Spleen (tissue), 7 donors: ENCODE results near the gene OR9G4.

ENCODE experiments used
- POLR2A ChIP-seq, 3 donors: fragments of 450-650 bp; IDR thresholded peaks; one replicate each; pipeline ENCODE4 v1.5.1; 2017; ENCODE audit warnings: antibody characterized with exemption in 3 of 3, mild to moderate bottlenecking in 1 of 3
- POLR2AphosphoS5 ChIP-seq, 3 donors: sonication (generic); formaldehyde crosslinking; IDR thresholded peaks; one replicate each; pipeline ENCODE4 v1.5.1; 2017; ENCODE audit warnings: antibody characterized with exemption in 3 of 3
- TF ChIP-seq, protein P1 (sequence below), 11 experiments: fragments of 200-600 bp in 7 of 11; fragments of 450-650 bp in 4 of 11; sonication (generic) in 4 of 11; IDR thresholded peaks in 8 of 11; conservative IDR thresholded peaks in 3 of 11; 1 replicate in 7 of 11; 2 replicates in 4 of 11; pipeline versions ENCODE4 v1.4.0 to v1.8.0; 2016 to 2021; ENCODE audit warnings: antibody characterized with exemption in 11 of 11, inconsistent platforms in 4 of 11, mild to moderate bottlenecking in 1 of 11
- donor health status: DM: no; HTN: no; CAD: no; lungs with moderate emphysema.
- donor health status: DM: no; HTN: no; CAD: no.
- donor health status: DM: no; HTN: no; CAD: no.

- TF ChIP-seq POLR2A (IDR thresholded peaks at IDR 0.05) (no peak), POLR2AphosphoS5 (IDR thresholded peaks at IDR 0.05) (no peak)
- TF ChIP-seq, protein P1, sequence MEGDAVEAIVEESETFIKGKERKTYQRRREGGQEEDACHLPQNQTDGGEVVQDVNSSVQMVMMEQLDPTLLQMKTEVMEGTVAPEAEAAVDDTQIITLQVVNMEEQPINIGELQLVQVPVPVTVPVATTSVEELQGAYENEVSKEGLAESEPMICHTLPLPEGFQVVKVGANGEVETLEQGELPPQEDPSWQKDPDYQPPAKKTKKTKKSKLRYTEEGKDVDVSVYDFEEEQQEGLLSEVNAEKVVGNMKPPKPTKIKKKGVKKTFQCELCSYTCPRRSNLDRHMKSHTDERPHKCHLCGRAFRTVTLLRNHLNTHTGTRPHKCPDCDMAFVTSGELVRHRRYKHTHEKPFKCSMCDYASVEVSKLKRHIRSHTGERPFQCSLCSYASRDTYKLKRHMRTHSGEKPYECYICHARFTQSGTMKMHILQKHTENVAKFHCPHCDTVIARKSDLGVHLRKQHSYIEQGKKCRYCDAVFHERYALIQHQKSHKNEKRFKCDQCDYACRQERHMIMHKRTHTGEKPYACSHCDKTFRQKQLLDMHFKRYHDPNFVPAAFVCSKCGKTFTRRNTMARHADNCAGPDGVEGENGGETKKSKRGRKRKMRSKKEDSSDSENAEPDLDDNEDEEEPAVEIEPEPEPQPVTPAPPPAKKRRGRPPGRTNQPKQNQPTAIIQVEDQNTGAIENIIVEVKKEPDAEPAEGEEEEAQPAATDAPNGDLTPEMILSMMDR (IDR thresholded peaks at IDR 0.05 in 8 of 11, conservative IDR thresholded peaks at IDR 0.05 in 3 of 11): no peak
Measured at GRCh38 chr11:56700242-56700913, 48.1 kb downstream of the OR9G4 start.
